ENCODE results near the gene PICALM.
A peak's percentile ranks its signal among the peaks of the same experiment; 100 is the strongest.
"Not testable (repeated sequence)": the region's sequence is repeated elsewhere in the genome, so short reads cannot be mapped to it uniquely, and the experiment has no call there.

The PICALM gene

GRCh38 chr11:85939099-85940015, 129.5 kb downstream of the PICALM start:
- DNase-seq (ENCODE audit: low read depth, low spot score) = no peak

- DNase-seq (ENCODE audit: low read depth, low spot score) = no peak
Measured at GRCh38 chr11:85937835-85938234, 131.0 kb downstream of the PICALM start.

- no peak for DNase-seq (ENCODE audit: low read depth, low spot score)
Measured at GRCh38 chr11:85935751-85936150, 133.1 kb downstream of the PICALM start.

GRCh38 chr11:85934596-85935169, 134.2 kb downstream of the PICALM start:
- no peak for DNase-seq (ENCODE audit: low read depth, low spot score)

GRCh38 chr11:85930879-85931366, 138.0 kb downstream of the PICALM start:
- DNase-seq (ENCODE audit: low read depth, low spot score) = no peak

GRCh38 chr11:85926653-85927214, 142.2 kb downstream of the PICALM start:
- not testable (repeated sequence) for DNase-seq (ENCODE audit: low read depth, low spot score)

- DNase-seq (ENCODE audit: low read depth, low spot score) = no peak
Measured at GRCh38 chr11:85923455-85923854, 145.4 kb downstream of the PICALM start.

GRCh38 chr11:85922367-85922766, 146.5 kb downstream of the PICALM start:
- DNase-seq (ENCODE audit: low read depth, low spot score) = no peak

GRCh38 chr11:85918910-85919794, 149.7 kb downstream of the PICALM start:
- peak; percentile 61 for DNase-seq (ENCODE audit: low read depth, low spot score)

GRCh38 chr11:85914425-85914824, 154.5 kb downstream of the PICALM start:
- DNase-seq (ENCODE audit: low read depth, low spot score) = no peak

- DNase-seq (ENCODE audit: low read depth, low spot score) = no peak
Measured at GRCh38 chr11:85913513-85913912, 155.4 kb downstream of the PICALM start.

- no peak for DNase-seq (ENCODE audit: low read depth, low spot score)
Measured at GRCh38 chr11:85912414-85912813, 156.5 kb downstream of the PICALM start.

Data from astrocyte of the hippocampus (primary cell).